GM21390 (cell line): Measurements from ENCODE around the gene CYP17A1.
"Not testable (repeated sequence)": the region's sequence is repeated elsewhere in the genome, so short reads cannot be mapped to it uniquely, and the experiment has no call there.

Experiments used
- ATAC-seq: cut with Tn5 transposase; IDR thresholded peaks from one replicate; pipeline ENCODE4 v1.9.1; 2021; ENCODE audit not compliant: unreplicated experiment

The CYP17A1 gene, protein sequence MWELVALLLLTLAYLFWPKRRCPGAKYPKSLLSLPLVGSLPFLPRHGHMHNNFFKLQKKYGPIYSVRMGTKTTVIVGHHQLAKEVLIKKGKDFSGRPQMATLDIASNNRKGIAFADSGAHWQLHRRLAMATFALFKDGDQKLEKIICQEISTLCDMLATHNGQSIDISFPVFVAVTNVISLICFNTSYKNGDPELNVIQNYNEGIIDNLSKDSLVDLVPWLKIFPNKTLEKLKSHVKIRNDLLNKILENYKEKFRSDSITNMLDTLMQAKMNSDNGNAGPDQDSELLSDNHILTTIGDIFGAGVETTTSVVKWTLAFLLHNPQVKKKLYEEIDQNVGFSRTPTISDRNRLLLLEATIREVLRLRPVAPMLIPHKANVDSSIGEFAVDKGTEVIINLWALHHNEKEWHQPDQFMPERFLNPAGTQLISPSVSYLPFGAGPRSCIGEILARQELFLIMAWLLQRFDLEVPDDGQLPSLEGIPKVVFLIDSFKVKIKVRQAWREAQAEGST

GRCh38 chr10:102837230-102837721 is at the start of gene CYP17A1:
TSS of gene CYP17A1 (minus strand) at chr10:102837413. CDS start at chr10:102837361, 52 bp downstream.
- ATAC-seq: no peak

GRCh38 chr10:102880256-102880655 is 43.0 kb upstream of the CYP17A1 start:
- ATAC-seq: no peak

DNA sequence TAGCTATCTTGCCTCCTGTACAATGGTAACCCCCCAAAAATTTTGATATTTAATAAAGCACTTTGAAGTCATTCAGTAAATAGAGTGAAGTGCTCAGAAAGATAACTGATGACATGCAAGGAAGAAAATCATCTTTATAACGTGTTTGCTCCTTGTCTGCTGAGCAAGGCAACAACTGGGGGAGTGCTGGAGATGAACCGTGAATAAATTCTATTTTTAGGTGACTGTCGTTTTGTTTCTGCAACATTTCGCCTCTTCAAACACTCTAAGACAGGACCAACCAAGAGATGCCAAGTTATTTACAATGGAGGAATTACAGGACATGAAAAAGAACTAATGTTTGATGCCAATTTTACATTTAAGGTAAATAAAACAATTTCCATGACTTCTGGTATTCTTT is 41.4 kb upstream of the CYP17A1 start:
- ATAC-seq: no peak

DNA sequence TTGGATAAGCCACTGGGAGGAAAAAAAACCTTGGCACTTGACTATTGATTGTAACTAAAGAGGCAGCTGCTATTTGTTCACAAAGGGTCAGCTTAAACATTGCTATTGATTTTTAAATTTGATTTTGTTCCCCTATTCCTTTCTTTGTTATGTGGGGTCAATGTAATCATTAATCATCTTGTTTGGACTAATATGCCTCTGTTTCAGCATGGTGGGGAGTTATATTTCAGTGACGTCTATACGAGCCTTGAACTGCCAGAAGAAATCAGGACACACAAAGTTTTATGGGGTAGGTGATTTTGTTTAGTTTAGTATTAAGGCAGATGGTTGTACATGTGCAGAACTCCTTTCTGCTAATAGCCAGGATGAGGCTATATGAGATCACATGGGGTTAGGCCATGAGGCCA is 39.5 kb upstream of the CYP17A1 start:
- no peak for ATAC-seq

GRCh38 chr10:102872163-102872562 is 35.0 kb upstream of the CYP17A1 start:
- no peak for ATAC-seq

DNA sequence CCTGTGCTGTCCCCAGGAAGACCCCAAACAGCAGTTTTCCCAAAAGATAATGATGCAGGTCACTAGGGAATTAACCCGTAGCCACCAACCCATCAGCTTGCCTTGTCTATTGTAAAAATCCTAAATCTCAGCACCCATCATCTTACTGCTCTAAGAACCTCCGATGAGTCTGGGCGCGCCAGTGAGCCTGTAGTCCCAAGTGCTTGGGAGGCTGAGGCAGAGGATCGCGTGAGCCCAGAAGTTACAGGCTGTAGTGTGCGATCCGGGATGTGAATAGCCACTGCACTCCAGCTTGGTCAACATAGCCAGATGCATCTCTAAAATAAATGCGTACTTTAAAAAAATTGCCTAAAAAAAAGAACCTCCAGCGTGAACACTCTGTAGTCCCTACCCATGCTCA is 33.0 kb upstream of the CYP17A1 start:
- no peak for ATAC-seq

- ATAC-seq: no peak
Observed at GRCh38 chr10:102869258-102870198, 32.3 kb upstream of the CYP17A1 start, which contains the start of gene AS3MT. TSS of gene AS3MT (plus strand) at chr10:102869470. CDS start at chr10:102869593, 123 bp downstream.

- no peak for ATAC-seq
Observed at GRCh38 chr10:102868911-102869257, 31.7 kb upstream of the CYP17A1 start.

DNA sequence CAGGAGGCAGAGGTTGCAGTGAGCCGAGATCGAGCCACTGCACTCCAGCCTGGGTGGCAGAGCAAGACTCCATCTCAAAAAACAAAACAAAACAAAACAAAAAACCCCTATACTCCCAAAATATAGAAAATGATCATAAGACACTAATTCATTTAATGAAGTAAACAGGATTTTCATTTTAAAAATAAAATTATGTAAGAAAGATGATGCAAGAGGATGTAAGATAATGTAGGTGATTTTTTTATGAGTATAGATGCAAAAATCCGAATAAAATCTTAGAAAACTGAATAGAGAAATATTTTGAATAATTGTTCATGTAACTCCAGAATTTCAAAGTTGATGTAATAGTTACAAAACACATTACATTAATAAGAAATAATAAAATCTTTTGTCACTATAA is 28.4 kb upstream of the CYP17A1 start:
- ATAC-seq: no peak

GRCh38 chr10:102863660-102864059 is 26.4 kb upstream of the CYP17A1 start:
- ATAC-seq: no peak

- ATAC-seq: no peak
Observed at GRCh38 chr10:102859911-102860310, 22.7 kb upstream of the CYP17A1 start.

DNA sequence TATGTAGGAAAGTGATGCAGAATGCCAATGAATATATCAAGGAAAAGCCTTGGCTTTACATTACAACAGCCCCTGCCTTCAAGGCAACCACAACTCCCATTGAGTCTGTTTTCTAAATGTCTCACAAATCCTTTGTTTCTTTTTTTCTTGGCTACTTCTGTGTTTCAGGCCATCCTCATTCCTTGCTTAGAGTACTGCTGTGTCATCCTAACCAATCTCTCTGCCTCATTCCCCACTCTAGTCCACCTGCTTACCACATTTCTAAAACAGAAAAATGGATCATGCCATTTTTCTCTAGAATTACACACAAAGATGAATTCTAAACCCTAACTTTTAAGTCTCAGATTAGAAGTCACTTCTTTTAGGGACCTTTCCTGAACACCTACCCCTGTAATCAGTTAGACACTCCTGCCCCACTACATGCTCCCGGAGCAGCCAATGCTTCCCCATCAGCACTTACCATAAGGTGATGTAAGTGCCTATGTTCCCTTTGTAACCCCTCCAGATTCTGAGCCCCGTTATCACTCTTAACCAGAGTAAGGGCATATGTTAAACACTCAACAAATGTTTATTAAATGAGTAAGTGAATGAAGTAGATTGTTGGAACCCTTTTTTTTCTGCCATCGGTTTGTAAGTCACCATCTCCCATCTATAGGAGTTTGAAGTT is 19.7 kb upstream of the CYP17A1 start:
- no peak for ATAC-seq

DNA sequence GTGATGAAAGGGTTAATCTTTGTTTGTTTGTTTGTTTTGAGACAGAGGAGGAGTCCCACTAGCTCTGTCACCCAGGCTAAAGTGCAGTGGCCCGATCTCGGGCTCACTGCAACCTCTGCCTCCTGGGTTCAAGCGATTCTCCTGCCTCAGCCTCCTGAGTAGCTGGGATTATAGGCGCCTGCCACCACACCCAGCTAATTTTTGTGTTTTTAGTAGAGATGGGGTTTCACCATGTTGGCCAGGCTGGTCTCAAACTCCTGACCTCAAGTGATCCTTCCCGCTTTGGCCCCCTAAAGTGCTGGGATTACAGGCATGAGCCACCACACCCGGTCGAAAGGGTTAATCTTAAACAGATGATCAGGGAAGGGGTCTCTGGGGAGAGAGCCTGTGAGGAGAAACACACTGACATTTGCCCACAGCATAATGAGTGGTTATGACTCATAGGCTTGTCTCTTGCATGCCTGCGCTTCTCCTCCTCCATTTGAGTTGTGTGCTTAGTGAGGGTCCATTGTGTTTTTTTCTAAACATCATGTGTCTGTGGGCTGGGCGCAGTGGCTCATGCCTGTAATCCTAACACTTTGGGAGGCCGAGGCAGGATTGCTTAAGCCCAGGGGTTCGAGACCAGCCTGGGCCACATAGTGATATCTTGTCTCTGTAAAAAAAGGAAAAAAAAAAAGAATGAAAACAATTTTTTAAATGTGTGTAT is 18.7 kb upstream of the CYP17A1 start:
- not testable (repeated sequence) for ATAC-seq

- not testable (repeated sequence) for ATAC-seq
Observed at GRCh38 chr10:102853237-102853636, 16.0 kb upstream of the CYP17A1 start.

- no peak for ATAC-seq
Observed at GRCh38 chr10:102850025-102850518, 12.9 kb upstream of the CYP17A1 start.

GRCh38 chr10:102845352-102845902 is 8.2 kb upstream of the CYP17A1 start:
- no peak for ATAC-seq

- not testable (repeated sequence) for ATAC-seq
Observed at GRCh38 chr10:102844190-102844776, 7.1 kb upstream of the CYP17A1 start.

GRCh38 chr10:102843139-102843538 is 5.9 kb upstream of the CYP17A1 start:
- ATAC-seq: not testable (repeated sequence)

DNA sequence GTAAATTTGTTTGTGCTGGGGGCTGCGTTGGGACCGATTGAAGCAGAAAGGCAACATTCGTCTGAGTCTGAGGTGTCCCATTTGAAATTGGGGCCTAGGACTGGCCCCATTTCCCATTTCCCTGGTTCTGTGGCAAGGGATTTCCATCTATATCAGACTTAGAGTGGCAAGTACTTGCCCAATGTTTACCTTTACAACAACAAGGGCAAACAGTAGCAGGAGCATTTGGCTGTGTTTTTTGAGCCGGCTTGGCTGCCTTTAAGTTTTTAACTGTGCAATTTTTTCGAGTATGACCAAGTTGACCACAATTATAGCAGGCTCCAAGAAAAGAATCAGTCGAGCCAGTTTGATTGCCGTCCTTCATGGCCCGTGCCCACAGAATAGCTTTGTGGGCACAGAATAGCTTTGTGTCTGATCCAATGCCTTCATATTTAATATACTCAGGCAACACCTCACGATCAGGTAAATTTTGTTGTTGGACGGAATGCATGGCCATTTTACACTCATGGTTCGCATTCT is 4.7 kb upstream of the CYP17A1 start:
- ATAC-seq: no peak
